Non-pigmented ciliary epithelial cell (primary cell): Measurements from ENCODE around the gene NHEJ1.
A peak's percentile ranks its signal among the peaks of the same experiment; 100 is the strongest.

Experiments used
- DNase-seq: peaks from one replicate; pipeline ENCODE4 v3.0.0-alpha.2; 2010; ENCODE audit warnings: low read depth

The NHEJ1 gene

GRCh38 chr2:219182331-219183150, 21.9 kb upstream of the NHEJ1 start:
- no peak for DNase-seq

- no peak for DNase-seq
Measured at GRCh38 chr2:219181531-219181930, 20.9 kb upstream of the NHEJ1 start.

GRCh38 chr2:219180961-219181360, 20.3 kb upstream of the NHEJ1 start:
- no peak for DNase-seq

GRCh38 chr2:219179601-219180465, 19.2 kb upstream of the NHEJ1 start:
- DNase-seq: no peak

GRCh38 chr2:219178377-219179175, 18.0 kb upstream of the NHEJ1 start:
- no peak for DNase-seq

GRCh38 chr2:219177552-219178376, 17.1 kb upstream of the NHEJ1 start, which contains the start of gene RETREG2:
Gene RETREG2, plus strand, starts transcription at chr2:219178275. Its CDS starts 78 bp downstream, at chr2:219178353.
- peak; percentile 63 for DNase-seq

GRCh38 chr2:219176818-219177551, 16.4 kb upstream of the NHEJ1 start, which contains the start of gene CNPPD1:
Gene CNPPD1, minus strand, starts transcription at chr2:219176925. Its CDS starts 97 bp downstream, at chr2:219176828.
- no peak for DNase-seq

GRCh38 chr2:219175928-219176817, 15.6 kb upstream of the NHEJ1 start:
- no peak for DNase-seq

GRCh38 chr2:219175486-219175885, 14.9 kb upstream of the NHEJ1 start:
- DNase-seq: no peak

GRCh38 chr2:219174801-219175200, 14.2 kb upstream of the NHEJ1 start:
- no peak for DNase-seq

GRCh38 chr2:219174146-219174545, 13.5 kb upstream of the NHEJ1 start:
- no peak for DNase-seq

GRCh38 chr2:219173176-219173575, 12.6 kb upstream of the NHEJ1 start:
- no peak for DNase-seq

- no peak for DNase-seq
Measured at GRCh38 chr2:219172231-219173154, 11.9 kb upstream of the NHEJ1 start.

- DNase-seq: no peak
Measured at GRCh38 chr2:219171231-219171651, 10.6 kb upstream of the NHEJ1 start.

- no peak for DNase-seq
Measured at GRCh38 chr2:219169930-219170654, 9.5 kb upstream of the NHEJ1 start, which contains the start of gene SLC23A3. Gene SLC23A3, minus strand, starts transcription at chr2:219170029. Its CDS starts 45 bp downstream, at chr2:219169984.

- DNase-seq: no peak
Measured at GRCh38 chr2:219168932-219169331, 8.3 kb upstream of the NHEJ1 start.

GRCh38 chr2:219168526-219168925, 7.9 kb upstream of the NHEJ1 start:
- DNase-seq: no peak
